Omental fat pad (tissue), 4 donors: Measurements from ENCODE around the gene LFNG. TPM values are rescaled to one million over a fixed set of nuclear protein-coding genes. Genes with fewer than 3 reads are reported as not detected.

Experiments used
- ATAC-seq: fragments of 150-250 bp; one replicate; pipeline ENCODE4 v1.9.1; 2016; ENCODE audit warnings: mild to moderate bottlenecking, moderate library complexity; ENCODE audit not compliant: low FRiP score
- DNase-seq: peaks from one replicate; pipeline ENCODE4 v3.0.0-alpha.2; 2019; ENCODE audit warnings: low spot score
- total RNA-seq, 4 donors: library from RNA; depleted of rRNA; stranded (reverse); fragments of >200 nt; gene quantifications; one replicate each; pipeline ENCODE4 v1.1.0, GENCODE V29; 2016
- TF ChIP-seq, protein P1 (sequence below), 3 donors: fragments of 450-650 bp; IDR thresholded peaks; one replicate each; pipeline ENCODE4 v1.5.1; 2016 to 2017; ENCODE audit warnings: antibody characterized with exemption in 3 of 3, mild to moderate bottlenecking in 3 of 3, moderate library complexity in 2 of 3

Gene LFNG
- total RNA-seq, 4 donors from 2014 or later = 4.7 to 25.9 (median 21.6) TPM

DNA sequence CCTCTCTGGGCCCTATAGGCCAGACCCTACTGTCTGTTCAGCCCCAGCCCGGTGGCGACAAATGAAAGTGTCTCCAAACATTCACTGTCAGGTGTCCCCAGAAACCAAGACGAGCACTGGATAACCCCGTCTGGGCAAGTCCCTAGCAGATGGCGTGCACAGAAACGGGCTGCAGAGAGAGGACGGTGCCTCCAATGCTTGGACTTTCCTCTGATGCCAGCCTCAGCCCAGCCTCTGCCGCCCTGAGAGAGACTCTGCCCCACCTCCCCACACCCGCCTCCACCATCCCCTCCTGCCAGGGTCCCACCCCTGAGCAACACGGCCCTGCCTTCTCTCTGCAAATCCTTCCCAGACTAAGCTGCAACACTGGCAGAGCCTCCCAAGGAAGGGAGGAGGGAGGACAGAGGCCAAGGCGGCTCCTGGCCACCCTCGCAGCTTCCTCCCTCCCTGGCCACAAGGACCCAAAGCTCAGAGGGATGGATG is 7.4 kb upstream of the LFNG start:
- no peak for ATAC-seq
- DNase-seq = no peak
- TF ChIP-seq, protein P1, sequence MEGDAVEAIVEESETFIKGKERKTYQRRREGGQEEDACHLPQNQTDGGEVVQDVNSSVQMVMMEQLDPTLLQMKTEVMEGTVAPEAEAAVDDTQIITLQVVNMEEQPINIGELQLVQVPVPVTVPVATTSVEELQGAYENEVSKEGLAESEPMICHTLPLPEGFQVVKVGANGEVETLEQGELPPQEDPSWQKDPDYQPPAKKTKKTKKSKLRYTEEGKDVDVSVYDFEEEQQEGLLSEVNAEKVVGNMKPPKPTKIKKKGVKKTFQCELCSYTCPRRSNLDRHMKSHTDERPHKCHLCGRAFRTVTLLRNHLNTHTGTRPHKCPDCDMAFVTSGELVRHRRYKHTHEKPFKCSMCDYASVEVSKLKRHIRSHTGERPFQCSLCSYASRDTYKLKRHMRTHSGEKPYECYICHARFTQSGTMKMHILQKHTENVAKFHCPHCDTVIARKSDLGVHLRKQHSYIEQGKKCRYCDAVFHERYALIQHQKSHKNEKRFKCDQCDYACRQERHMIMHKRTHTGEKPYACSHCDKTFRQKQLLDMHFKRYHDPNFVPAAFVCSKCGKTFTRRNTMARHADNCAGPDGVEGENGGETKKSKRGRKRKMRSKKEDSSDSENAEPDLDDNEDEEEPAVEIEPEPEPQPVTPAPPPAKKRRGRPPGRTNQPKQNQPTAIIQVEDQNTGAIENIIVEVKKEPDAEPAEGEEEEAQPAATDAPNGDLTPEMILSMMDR (IDR thresholded peaks at IDR 0.05) = no peak

DNA sequence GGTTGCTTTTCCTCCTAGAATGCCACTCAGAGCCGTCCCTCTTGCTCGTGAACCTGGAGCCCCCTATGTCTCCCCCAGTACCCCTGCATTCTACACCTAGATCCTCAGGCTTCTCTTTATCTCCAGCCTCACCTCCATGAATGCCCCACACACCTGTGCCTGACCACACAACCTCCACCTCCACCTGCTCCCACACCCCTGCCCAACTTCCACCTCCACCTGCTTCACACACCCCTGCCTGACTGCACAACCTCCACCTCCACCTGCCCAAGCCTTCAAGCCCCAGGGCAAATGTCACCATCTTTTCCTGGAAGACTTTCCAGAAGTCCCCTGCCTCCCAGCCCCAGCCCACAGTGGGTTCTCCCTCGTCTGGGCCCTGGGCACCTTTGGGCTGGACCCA is 6.9 kb upstream of the LFNG start:
- ATAC-seq (no peak), DNase-seq (no peak)
- TF ChIP-seq, protein P1 (IDR thresholded peaks at IDR 0.05) = no peak

DNA sequence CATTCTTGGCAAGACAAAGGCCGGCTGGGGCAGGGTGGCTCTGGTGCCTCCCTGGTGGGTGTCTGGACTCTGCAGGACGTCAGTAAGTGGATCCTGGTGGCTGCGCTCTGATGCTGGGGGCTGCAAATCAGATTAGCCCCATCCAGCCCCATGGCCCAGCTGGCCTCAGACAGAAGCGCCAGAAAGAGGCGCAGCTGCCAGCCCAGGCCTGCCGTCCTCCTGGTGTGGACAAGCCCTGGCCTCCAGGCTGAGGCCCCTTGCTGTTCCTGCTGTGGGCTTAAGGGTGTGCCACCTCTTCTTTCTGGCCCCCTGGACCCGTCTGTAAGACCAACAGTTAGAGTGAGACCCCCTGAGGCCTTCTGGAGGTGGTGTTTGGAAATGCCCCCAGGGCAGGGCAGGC is 5.9 kb upstream of the LFNG start:
- TF ChIP-seq, protein P1 (IDR thresholded peaks at IDR 0.05) = no peak
- ATAC-seq = no peak

DNA sequence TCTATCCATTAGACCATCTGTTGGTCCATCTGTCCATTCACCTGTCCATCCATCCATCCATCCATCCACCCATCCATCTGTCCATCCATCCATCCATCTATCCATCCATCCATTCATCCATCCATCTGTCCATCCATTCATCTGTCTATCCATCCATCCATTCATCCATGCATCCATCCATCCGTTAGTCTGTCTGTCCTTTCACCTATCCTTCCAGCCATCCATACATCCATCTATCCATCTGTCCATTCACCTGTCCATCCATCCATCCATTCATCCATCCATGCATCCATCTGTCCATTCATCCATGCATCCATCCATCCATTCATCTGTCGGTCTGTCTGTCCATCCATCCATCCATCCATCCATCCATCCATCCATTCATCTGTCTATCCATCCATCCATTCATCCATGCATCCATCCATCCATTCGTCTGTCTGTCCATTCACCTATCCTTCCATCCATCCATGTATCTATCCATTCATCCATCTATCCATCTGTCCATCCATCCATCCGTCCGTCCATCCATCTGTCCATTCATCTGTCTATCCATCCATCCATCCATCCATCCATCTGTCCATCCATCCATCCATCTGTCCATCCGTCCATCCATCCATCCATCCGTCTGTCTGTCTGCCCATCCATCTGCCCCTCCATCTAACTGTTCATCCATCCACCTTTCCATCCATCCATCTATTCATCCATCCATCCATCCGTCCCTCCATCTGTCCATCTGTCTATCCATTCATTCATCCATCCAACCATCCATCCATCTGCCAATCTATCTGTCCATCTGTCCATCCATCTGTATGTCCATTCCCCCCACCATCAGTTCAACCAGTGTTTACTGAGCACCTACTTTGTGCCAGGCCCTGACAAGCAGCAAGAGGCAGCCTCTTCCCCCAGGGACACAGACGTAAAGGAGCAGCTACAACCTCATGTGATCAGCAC is 4.8 kb upstream of the LFNG start:
- ATAC-seq = no peak
- DNase-seq = no peak
- TF ChIP-seq, protein P1 (IDR thresholded peaks at IDR 0.05) = no peak

More for the DNA sequence above, 5.9 kb upstream of the LFNG start:
- DNase-seq = no peak

DNA sequence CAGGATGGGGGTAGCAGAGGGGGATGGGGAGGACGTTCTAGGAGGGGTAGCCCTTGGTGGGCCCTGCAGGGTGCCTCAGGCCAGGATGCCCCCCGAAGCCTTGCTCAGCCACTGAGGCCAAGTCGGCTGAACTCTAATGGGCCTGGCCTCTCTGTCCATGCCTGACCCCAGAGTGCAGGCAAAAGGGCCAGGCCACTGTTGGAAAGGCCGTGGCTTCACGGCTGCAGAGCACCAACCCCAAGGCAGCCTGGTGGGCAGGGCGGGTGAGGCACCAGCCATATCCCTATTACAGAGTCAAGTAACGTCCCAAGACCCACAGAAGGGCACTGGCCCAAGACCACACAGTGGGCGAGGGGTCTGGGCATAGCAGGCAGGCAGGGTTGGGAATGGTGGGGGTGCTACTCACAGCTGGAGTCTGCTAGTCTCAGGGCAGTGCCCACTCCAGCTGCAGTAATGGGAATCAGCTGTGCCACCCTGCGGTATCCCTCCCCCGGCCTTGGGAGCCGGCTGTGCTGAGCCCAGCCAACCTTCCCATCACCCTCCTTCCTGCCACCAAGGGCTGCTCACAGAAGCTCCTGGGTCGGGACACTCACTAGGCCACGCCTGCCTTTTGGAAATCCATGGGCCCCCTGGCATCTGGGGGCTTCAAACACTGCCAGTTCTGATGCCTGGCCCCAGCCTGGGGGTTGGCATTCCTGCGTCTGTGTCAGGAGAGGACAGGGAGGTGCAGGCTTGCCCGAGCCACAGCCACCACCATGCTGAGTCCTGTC is 4.0 kb upstream of the LFNG start:
- TF ChIP-seq, protein P1 (IDR thresholded peaks at IDR 0.05) = no peak
- ATAC-seq (no peak), DNase-seq (no peak)

DNA sequence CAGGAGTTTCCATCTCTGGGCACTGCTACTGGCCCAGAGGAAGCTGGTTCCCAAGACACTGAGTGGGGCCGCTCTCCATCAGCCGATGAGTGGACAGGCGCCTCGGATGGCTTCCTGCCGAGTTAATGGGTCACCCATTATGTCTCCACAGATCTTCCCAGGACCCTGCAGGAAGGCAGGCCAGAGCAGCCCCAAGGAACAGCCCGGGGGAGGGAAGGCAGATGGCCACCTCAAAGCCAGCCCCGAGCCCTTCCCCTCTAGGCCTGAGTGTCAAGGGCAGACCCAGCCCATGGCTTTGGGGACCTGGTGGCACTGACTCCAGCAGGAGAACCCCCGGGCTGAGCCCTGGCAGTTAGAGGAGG is 3.4 kb upstream of the LFNG start:
- TF ChIP-seq, protein P1 (IDR thresholded peaks at IDR 0.05) = no peak
- DNase-seq (no peak), ATAC-seq (no peak)
